ENCODE measurements around the gene FGF23. TPM values are rescaled to one million over a fixed set of nuclear protein-coding genes. Genes with fewer than 3 reads are reported as not detected.

FGF23 gene
- total RNA-seq, 1 donor from 2014 or later = not detected

- no peak for TF ChIP-seq CTCF (conservative IDR thresholded peaks at IDR 0.05; ENCODE audit: low read depth, low read length)
- no peak overlapping the region for H3K4me3 ChIP-seq (ENCODE audit: low read depth, low read length)
- DNase-seq (ENCODE audit: low read depth) = no peak
These were observed 56.8 kb downstream of the FGF23 start for GRCh38 chr12:4322726-4323125.

- no peak for DNase-seq (ENCODE audit: low read depth)
- H3K4me3 ChIP-seq (ENCODE audit: low read depth, low read length) = peak within 1 kb of the TSS; percentile 99
- TF ChIP-seq CTCF (conservative IDR thresholded peaks at IDR 0.05; ENCODE audit: low read depth, low read length) = no peak
These were observed 58.4 kb downstream of the FGF23 start, which contains the start of gene TIGAR for GRCh38 chr12:4320853-4321701. Gene TIGAR (plus strand): TSS chr12:4321213. CDS start chr12:4321272, 59 bp downstream.

GRCh38 chr12:4320497-4320852 lies 59.0 kb downstream of the FGF23 start:
- no peak for TF ChIP-seq CTCF (conservative IDR thresholded peaks at IDR 0.05; ENCODE audit: low read depth, low read length)
- H3K4me3 ChIP-seq (ENCODE audit: low read depth, low read length) = peak overlapping the region; percentile 99
- no peak for DNase-seq (ENCODE audit: low read depth)

Other genes starting within 250 kb of the FGF23 start
- gene CCND2, start 106.0 kb downstream of the FGF23 start, total RNA-seq = 6.4 and 14.8 TPM in 2 replicates
- gene TIGAR, start 58.5 kb downstream of the FGF23 start, total RNA-seq = 7.4 and 12.1 TPM in 2 replicates
- not detected in 2 replicates for gene FGF6, start 66.1 kb upstream of the FGF23 start, total RNA-seq
- 36.8 and 62.7 TPM in 2 replicates for gene RAD51AP1, start 159.2 kb upstream of the FGF23 start, total RNA-seq
- 31.5 and 38.9 TPM in 2 replicates for gene DYRK4, start 182.5 kb upstream of the FGF23 start, total RNA-seq